Stimulated activated CD4-positive, alpha-beta T cell treated with anti-CD3 and anti-CD28 coated beads, Interleukin-1b, Interleukin-23, amount 100 ng/mL, for 4 hours (primary cell): Measurements from ENCODE around the gene CEP112.
"Not testable (repeated sequence)": the region's sequence is repeated elsewhere in the genome, so short reads cannot be mapped to it uniquely, and the experiment has no call there.

Source experiments
- DNase-seq, 2 donors: peaks; one replicate each; pipeline ENCODE4 v3.0.0-alpha.2; 2020; ENCODE audit warnings: low read depth in 2 of 2

CEP112 gene

DNA sequence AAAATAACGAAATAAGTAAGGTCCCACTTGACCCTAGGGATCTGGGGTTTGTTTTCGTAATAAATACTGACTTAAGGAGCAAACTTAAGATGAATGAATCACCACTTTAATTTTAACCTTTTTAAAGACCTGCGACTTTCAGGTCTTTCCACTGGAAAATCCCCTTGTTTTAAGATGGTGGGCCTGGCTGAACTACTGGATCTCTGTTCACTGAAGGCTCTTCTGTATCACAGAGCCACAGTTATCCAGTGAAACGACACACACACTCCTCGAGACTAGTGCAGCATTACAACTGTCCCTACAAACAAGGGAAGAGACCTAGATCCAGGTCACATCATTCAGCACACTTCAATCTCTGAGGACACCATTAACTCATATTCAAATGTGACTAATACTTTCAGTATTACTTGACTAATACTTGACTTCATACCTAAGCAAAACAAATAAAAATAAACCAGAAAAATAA, 299.0 kb downstream of the CEP112 start:
- no peak for DNase-seq

DNA sequence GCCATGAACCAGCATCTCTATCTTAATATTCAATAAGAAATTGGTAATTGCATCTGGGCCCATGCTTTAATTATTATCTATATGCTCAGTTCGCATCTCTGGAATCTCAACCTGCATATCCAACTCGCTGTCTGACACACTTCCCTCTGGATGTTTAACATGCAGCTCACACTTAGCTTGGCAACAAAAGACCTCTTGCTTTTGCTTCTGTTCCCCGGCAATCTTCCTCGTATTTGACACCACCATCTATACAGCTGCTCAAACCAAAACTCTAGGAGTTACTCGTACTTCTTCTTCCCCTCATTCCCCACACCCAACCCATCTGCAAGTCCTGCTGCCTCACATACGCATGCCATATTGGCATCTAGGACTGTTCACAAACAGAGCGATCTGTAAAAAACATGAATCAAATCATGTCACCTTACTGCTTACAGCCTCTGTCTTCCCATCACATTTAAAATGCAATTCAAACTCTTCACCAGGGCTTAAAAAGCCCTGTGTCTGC, 300.6 kb downstream of the CEP112 start:
- no peak for DNase-seq

DNA sequence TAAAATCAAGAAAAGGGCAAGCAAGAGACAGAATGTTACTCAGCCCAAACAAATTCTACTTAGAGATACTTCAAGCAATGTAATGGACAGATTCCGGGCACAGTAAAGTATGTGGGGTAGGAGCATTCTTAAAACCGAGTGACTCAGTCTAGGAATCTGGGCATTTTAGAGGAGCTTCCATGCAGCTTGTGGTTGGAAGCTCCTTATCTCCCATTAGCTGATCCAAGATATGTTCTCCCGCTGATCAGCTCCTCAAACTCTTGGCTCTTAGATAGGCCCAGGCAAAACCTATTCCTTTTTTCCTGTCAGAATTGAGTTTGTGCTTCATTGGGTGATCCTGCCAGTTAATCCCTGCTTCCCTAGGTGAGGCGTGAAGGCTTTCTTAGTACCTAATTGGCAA, 303.3 kb downstream of the CEP112 start:
- DNase-seq = no peak

DNA sequence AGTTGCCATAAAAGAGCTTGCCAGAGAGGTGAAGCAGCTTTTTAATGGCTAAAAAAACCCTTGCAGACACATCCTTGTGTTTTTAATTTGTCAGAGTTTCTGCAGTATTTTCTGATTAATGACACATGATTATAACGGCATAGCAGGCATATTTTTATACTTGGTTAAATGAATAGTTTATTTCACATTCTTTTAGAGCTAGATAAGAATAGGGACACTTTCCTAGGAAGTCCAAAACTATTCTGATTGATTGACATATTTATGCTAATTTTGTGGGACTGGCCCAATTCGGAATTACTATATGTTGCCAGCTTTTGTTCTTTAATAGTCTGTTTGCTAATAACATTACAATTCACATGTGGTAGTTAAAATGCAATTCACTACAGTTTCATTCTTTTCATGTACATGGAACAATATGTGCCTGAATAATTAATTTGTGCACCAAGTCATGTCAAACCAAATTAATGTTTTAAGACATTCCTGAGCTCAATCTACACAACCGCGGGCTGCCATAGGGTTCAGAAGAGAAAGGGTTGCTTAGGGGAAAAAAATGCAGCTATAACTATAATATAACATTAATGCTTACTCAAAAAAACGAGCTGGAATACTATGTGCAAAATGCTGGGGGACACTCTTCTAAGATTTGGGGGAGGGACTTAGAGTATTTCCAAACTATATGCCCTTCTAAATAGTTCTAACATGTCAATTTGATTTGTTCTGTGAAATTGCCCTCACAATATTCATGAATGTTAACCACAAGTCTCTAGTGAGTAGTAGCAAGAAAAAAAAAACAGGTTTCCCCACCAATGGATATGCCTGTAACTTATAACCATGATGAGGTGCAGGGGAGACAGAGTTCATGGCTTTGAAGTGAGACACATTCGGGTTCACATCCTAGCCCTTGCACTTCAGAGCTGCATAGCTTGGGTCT, 305.4 kb downstream of the CEP112 start:
- no peak for DNase-seq

DNA sequence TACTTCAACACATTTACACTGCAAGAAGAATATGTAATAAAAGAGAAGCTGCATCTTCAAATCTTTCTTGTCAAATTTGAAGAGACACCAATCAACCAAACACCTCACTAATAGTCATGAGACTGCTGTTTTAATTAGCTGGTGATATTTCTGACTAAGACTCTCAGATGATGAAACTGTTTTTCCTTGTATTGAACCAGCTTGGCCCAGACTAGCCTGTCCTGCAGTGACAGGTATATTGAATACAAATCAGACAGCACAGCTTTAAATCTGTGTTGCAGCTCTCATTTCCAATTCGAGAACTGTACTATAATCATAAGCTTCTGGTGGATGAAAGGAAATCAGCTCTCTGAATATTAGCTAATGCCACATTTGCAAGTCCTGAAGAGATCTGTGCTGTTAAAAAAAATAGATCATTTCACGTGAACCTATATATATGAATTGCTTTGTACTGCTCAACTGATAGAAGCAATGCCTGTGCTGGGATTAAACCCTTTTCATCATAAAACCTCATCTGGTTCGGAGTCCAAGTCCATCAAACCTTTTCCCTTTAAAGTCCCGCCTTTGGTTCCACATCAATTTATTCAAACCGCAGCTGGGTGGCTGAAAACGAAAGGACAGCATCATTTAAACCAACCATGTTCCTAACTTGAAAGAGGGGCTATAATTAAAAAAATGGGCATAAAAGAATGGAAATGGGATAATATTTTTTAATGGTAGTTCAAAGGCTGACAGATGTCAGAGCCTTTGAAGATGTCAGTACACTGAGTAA, 306.2 kb downstream of the CEP112 start:
- DNase-seq = no peak

DNA sequence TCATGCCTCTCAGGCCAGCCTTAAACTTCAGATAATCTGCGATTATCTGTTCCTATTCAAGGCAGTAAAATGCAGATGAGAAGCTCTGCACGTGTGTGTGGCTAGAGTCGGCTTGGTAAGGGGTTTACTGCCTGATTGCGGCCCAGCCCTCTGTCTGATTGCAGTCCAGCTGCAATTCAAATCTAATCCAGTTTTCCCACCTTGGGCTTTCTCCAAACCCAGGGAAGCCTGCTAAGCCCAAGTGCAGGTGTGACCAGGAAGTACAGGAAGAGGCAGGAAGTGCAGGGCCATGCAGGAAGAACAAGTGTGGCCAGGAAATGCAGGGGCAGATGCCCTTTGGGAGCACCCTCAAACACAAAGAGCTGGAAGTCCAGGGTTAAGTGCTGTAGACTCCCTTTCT, 314.9 kb downstream of the CEP112 start:
- DNase-seq = no peak

DNA sequence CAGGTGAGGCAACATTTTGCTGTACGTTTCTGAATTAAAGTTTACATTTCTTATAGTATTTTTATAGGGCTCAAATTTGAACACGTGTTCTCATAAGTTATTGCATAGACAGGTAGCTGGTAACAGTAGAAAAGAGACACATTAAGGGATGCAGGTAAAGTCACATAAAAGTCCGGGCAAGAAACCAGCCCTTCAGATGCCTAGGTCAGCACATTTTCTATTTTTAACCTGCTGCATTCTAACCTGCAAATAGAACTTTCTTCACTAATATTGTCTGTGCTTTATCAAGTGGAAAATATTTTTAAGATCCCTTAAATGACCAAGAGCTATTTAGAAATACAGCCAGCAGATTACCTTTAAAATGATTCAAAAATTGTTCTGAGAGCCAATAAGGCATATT, 323.1 kb downstream of the CEP112 start:
- DNase-seq = no peak

DNA sequence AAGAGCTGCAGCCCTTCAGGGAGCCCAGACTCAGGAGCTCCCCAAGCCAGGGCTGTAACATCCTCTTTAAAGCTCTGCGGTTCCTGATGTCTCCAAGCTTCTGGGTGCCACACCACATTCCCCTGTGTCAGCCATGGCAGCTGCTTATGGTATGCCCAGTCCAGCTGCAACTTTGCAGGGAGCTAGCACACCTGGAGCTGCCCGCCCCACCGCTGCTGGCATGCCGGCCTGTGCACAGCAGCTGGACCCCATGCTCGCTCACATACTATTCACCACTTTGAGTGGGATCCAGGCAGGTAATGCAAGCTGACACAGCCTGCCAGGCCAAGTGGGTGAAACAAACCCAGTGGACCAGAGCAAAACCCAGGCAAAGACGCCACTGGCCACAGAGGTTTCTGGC, 324.9 kb downstream of the CEP112 start:
- no peak for DNase-seq

DNA sequence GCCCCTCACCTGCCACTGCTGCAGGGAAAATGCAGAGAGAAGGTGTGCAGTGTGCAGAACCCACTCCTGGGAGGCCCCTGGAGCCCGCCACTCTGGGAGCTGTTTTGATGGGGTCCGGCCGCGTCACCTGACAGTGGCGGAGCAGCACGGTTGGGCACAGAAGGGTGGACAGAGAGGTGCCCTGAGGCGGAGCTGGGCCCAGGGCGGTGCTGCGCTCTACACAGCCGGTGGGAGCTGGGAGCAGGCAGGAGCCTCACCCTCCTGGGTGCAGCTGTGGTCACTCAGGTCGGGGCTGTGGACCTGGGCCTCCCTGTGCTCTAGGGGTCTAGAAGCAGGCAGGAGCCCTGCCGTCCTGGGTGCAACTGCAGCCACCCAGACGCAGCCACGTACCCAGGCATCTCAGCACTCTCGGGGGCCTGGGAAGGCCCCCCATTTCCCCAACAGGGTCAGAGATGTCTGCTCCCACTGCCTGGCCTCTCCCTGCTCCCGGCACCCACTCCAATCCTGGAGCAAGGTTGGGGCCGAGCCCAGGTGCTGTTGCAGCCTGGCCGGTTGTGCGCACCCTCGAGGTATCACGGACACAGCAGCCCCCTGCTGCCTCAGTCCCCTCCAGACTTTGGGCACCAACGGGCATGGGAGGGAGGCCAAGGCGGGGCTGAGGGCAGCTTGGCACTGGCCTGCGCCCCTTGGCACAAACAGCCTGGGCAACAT, 326.1 kb downstream of the CEP112 start:
- no peak for DNase-seq

DNA sequence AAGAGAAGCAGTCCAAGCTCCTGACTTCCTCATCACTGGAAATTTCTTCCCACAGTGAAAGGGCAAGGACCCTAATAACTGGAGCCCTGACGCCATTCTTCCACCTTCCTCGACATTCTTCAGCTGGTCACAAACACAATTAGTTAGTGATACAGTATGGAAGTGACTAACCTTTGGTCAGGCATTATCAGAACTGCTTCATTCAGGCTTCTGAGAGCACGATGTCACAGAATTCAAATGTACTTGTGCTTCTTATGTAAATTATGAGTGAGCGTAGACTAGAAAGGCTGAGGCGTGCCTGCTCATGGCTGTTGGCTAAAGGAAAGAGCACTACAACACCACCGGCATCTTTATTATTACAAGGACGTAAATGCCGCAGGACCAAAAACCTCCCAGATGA, 327.5 kb downstream of the CEP112 start:
- no peak for DNase-seq

DNA sequence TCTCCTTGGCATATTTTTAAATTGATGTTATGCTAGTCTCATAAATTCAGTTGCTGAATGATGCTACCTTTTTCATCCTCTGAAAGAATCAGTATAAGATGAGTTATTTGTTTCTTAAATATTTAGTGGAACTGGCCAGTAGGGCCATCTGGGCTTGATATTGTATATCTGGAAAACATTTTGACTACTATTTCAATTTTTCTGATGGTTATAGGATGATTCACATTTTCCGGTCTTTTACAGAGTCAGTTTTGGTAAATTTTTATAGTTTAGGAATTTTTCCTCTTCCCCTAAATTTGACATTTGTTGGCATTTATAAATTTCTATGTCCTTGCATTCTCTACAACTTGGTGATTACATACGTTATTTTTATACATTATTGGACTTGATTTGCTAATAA, 334.2 kb downstream of the CEP112 start:
- no peak for DNase-seq

DNA sequence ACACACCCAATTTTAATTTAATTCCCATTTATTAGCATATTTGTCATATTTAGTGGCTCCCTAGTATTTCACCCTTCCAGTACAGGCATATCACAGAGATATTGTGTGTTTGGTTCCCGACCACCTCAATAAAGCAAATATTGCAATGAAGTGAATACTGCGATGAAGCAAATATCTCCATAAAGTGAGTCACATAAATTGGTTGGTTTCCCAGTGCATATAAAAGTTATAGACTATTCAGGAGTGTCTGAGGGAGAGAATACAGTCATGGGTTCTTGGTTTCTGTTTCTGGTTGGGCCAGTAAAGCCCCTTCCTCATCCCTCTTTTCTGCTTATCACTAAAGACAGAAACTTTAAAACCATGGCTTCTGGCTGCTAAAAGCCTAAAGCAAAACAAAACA, 335.1 kb downstream of the CEP112 start:
- DNase-seq = no peak

DNA sequence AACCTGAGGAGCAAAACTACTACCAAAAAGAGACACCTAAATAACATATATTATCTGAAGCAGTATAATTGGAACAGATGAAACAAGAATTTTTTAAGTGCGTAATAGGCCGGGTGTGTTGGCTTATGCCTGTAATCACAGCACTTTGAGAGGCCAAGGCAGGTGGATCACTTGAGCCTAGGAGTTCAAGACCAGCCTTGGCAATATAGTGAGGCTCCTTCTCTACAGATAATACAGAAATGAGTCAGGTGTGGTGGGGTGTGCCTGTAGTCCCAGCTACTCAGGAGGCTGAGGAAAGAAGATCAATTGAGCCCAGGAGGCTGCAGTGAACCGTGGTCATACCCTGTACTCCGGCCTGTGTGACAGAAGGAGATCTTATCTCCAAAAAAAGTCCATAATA, 336.3 kb downstream of the CEP112 start:
- no peak for DNase-seq

DNA sequence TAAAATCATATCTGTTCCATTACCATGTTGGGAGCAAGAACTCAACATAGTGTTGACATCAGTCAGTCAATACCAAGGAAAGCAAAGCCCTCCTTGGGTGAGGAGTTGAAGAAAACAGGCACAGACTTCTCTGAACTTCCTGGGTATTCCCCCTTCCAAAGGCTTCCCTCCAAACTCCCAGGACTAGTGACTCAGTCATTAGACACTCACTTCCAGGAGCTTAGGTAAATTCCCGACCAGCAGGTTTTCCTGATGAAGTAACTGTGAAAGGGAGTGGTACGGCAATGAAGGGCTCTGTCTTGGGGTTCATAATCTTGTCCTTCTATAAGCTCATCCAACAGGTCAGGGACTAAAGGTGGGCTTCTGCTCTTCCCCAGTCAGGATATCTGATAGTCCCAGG, 336.7 kb downstream of the CEP112 start:
- no peak for DNase-seq

DNA sequence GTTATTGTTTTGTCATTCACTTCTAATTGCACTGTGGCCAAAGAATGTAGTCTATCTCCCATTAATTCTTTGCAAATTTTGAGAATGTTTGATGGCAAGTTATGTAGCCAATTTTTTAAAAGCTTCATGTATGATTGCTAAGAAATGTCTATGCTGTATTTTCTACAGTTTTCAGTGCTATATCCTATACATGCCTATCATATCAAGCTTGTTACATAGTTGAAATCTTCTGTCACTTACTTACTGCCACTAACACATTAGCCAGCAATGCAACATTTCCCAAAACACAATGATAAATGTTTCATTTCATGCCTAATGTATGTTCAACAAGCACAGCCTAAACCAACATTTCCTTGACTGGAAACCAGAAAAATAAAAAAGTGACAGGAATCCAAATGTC, 338.1 kb downstream of the CEP112 start:
- DNase-seq = no peak

DNA sequence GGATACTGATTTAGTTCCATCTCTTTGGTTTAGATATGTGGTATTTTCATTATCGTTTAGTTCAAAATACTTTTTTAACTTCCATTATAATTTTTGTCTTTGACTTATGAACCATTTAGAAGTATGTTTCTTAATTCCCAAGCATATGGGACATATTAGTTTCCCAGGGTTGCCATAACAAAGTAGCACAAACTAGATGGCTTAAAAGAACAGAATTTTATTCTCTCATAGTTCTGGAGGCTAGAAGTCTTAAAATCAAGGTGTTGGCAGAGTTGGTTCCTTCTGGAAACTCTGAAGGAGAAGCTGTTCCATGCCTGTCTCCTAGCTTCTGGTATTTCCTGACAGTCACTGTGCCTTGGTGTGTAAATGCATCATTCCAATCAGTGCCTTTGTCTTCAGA, 339.0 kb downstream of the CEP112 start:
- no peak for DNase-seq

DNA sequence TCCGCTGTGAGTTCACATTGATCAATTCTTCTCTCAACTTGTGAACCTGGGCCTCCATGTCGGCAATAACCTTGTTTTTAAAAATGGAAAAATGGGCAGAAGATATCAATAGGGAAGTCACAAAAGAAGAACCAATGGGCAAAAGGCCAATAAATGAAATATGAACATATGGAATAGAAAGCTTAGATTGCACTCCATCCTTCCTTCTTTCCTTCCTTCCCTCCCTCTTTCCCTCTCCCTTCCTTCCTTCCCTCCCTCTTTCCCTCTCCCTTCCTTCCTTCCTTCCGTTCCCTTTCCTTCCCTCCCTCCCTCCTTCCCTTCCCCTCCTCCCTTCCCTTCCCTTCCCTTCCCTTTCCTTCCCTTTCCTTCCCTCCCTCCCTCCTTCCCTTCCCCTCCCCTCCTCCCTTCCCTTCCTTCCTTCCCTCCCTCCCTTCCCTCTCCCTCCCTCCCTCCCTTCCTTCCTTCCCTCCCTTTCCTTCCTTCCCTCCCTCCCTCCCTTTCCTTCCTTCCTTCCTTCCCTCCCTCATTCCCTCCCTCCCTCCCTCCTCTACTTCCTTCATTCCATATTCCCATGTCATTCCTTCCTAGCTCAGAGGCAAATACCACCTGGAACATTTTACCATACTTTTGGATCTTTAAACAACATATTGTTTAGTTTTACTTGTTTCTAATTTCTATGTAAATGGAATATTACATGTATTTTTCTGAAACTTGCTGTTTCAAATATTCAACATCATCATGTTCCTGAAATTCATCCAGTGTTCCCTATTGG, 339.8 kb downstream of the CEP112 start:
- no peak for DNase-seq

DNA sequence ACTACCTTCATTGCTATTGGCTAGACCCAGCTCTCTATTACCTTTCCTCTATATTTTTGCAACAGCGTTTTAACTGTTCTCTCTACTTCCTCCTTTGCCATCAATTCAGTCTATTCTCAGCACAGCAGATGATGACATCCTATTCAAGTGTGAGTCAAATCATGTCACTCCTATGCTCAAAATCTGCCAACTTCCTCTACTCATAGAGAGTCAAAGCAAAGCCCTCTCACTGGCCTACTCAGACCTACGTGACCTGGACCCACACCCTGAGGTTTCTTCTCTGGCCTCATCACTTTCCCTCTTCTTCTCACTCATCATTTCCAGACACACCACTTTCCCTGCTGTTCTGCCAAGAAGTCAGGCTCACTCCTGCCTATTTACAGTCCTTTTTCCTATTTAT, 341.4 kb downstream of the CEP112 start:
- DNase-seq = no peak

DNA sequence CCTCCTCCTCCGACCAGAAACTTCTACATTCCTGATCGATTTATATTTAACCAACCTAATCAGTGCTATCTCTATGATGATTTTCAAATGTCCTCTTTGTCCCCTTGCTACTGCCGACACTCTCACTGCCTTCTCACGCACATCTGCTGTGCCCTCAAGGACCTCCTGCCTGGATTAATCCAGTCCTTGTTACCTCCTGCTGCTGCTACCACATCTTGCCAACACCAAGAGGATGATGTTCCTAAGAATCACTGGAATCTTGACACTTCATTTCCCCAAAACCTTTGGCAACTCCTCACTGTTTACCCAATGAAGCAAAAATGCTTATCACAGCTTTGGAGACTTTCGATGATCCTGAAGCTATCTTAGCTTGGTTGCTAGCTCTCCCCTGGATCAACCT, 343.2 kb downstream of the CEP112 start:
- DNase-seq = no peak

DNA sequence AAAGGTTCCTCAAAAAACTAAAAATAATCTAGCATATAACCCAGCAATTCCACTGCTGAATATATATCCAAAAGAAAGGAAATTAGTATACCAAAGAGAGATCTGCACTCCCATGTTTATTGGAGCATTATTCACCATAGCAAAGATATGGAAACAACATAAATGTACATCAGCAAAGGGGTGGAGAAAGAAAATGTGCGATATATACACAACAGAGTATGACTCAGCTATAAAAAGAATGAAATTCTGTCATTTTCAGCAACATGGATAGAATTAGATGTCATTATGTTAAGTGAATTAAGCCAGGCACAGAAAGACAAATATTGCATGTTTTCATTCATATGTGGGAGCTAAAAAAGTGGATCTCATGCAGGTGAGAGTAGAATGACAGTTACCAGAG, 350.8 kb downstream of the CEP112 start:
- no peak for DNase-seq

DNA sequence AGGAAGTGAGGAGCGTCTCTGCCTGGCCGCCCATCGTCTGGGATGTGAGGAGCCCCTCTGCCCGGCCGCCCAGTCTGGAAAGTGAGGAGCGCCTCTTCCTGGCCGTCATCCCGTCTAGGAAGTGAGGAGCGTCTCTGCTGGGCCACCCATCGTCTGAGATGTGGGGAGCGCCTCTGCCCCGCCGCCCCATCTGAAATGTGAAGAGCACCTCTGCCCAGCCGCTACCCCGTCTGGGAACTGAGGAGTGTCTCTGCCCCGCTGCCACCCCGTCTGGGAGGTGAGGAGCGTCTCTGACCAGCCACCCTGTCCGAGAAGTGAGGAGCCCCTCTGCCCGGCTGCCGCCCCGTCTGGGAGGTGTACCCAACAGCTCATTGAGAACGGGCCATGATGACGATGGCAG, 354.7 kb downstream of the CEP112 start:
- not testable (repeated sequence) for DNase-seq
